GM19023 (cell line): Measurements from ENCODE around the gene AMZ1.

Experiments used
- ATAC-seq: cut with Tn5 transposase; IDR thresholded peaks from one replicate; pipeline ENCODE4 v1.9.1; 2021; ENCODE audit warnings: mild to moderate bottlenecking, moderate library complexity; ENCODE audit not compliant: unreplicated experiment

AMZ1 gene

GRCh38 chr7:2764621-2765020, 76.6 kb downstream of the AMZ1 start:
- no peak for ATAC-seq
